Measurements from ENCODE around the gene UNC5C. TPM values are rescaled to one million over a fixed set of nuclear protein-coding genes. Genes with fewer than 3 reads are reported as not detected.

Gene UNC5C
- total RNA-seq, 1 donor from 2014 or later = 0.39 TPM

DNA sequence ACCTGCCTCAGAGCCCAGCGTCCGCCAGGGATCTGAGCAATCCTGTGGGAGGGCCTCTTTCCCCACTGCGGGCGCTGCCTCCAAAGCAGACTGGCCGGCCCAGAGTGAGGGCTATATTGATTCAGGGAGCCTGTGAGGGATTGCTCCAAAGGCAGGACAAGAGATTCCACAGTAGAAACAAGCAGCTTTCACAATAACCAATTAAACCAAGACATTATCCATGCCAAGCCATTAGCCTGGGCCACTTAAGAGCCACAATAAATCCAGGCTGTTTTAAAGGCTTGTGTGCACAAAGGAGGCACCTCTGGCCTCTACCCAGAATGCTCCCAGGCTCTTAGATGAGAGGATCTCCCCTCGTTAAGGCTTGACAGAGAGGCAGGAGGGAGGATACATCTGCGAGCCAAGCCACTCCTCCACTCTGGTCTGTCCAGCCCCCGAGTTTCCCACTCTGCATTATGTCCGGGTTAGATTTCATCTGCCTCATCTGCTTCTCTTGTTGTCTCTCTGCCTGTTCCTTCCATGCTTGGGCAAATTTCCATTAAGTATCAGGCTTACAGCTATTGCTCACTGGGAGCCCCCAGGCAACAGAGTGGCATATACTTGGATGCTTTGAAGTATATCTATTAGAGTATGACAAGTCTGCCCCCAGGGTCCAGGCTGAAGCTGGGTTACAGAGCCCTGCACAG, 357.9 kb downstream of the UNC5C start:
- Mint-ChIP-seq H3K27me3 (ENCODE audit: insufficient read depth, low read depth) (no peaks in the 10 kb centered on the region), H3K27ac (peak overlapping the region; percentile 93), H3K4me3 (no peak overlapping the region), H3K36me3 (peaks cover 52% of the 10 kb centered on the region), H3K9me3 (peaks cover 6% of the 10 kb centered on the region), H3K4me1 (peaks cover 44% of the 10 kb centered on the region)
- no peak overlapping the region for H2AFZ ChIP-seq (replicated peaks)
- H3K36me3 ChIP-seq = no peaks in the 10 kb centered on the region
- DNase-seq (ENCODE audit: low spot score) = peak; percentile 91
- no peaks in the 10 kb centered on the region for H3K4me1 ChIP-seq
- TF ChIP-seq EZH2phosphoT487 (IDR thresholded peaks at IDR 0.05) = peak; percentile 98
- no peak for TF ChIP-seq EZH2 (IDR thresholded peaks at IDR 0.05)
- H3K4me3 ChIP-seq = no peak overlapping the region
- no peak overlapping the region for H3K9ac ChIP-seq
- H3K79me2 ChIP-seq (ENCODE audit: low read depth) = no peaks in the 10 kb centered on the region
- H3K9me3 ChIP-seq (ENCODE audit: low read depth) = no peaks in the 10 kb centered on the region
- H4K20me1 ChIP-seq (ENCODE audit: low read depth) = peaks cover 4% of the 10 kb centered on the region
- H3F3A ChIP-seq (ENCODE audit: low read depth) = peaks cover 11% of the 10 kb centered on the region
- H3K27ac ChIP-seq = peak overlapping the region; percentile 16
- H3K27me3 ChIP-seq = peaks cover 22% of the 10 kb centered on the region
- H3K4me2 ChIP-seq = peak overlapping the region; percentile 31

DNA sequence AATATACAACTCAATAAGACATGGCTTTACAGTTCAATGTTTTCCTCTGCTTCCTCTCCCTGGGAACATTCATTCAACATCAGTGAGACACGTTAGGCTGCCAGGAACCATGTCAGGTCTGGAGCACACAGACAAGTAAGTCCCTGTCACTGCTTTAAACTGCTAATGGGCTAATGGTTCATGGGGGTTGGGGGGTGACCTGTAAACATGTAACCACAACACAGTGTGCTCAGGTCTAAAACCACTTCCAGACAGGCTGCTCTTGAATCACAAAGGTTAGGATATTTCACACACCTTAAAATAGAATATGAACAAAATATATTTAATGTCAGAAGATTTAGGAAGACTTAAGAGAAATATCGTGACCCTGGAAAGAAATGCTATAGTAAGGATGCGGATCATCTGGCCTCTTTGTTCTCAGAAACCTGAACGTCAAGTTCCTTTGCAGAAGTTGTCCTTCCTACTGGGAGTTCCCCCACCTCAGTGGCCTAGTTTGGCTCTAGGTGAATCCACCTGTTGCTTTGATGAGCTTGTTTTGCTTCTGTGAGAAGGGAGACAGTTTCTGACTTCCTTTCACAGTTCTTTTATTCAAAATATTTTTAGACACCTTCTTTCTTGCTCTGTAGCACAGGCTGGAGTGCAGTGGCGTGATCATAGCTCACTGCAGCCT, 359.9 kb downstream of the UNC5C start:
- Mint-ChIP-seq H3K9me3 (peaks cover 6% of the 10 kb centered on the region), H3K27ac (peak overlapping the region; percentile 52), H3K36me3 (peaks cover 55% of the 10 kb centered on the region), H3K27me3 (ENCODE audit: insufficient read depth, low read depth) (no peaks in the 10 kb centered on the region), H3K4me1 (peaks cover 42% of the 10 kb centered on the region), H3K4me3 (no peak overlapping the region)
- H3K36me3 ChIP-seq = no peaks in the 10 kb centered on the region
- H3K4me2 ChIP-seq = no peak overlapping the region
- H3K27ac ChIP-seq = no peak overlapping the region
- H3K9me3 ChIP-seq (ENCODE audit: low read depth) = no peaks in the 10 kb centered on the region
- DNase-seq (ENCODE audit: low spot score) = no peak
- no peak overlapping the region for H2AFZ ChIP-seq (replicated peaks)
- TF ChIP-seq EZH2 (IDR thresholded peaks at IDR 0.05) (no peak), EZH2phosphoT487 (IDR thresholded peaks at IDR 0.05) (no peak)
- TF ChIP-seq, protein P1, sequence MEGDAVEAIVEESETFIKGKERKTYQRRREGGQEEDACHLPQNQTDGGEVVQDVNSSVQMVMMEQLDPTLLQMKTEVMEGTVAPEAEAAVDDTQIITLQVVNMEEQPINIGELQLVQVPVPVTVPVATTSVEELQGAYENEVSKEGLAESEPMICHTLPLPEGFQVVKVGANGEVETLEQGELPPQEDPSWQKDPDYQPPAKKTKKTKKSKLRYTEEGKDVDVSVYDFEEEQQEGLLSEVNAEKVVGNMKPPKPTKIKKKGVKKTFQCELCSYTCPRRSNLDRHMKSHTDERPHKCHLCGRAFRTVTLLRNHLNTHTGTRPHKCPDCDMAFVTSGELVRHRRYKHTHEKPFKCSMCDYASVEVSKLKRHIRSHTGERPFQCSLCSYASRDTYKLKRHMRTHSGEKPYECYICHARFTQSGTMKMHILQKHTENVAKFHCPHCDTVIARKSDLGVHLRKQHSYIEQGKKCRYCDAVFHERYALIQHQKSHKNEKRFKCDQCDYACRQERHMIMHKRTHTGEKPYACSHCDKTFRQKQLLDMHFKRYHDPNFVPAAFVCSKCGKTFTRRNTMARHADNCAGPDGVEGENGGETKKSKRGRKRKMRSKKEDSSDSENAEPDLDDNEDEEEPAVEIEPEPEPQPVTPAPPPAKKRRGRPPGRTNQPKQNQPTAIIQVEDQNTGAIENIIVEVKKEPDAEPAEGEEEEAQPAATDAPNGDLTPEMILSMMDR (IDR thresholded peaks at IDR 0.05) = no peak
- H3K4me3 ChIP-seq = no peak overlapping the region
- H3F3A ChIP-seq (ENCODE audit: low read depth) = peaks cover 11% of the 10 kb centered on the region
- peaks cover 4% of the 10 kb centered on the region for H4K20me1 ChIP-seq (ENCODE audit: low read depth)
- H3K9ac ChIP-seq = no peak overlapping the region
- H3K79me2 ChIP-seq (ENCODE audit: low read depth) = no peaks in the 10 kb centered on the region
- peaks cover 22% of the 10 kb centered on the region for H3K27me3 ChIP-seq
- peaks cover 1% of the 10 kb centered on the region for H3K4me1 ChIP-seq

DNA sequence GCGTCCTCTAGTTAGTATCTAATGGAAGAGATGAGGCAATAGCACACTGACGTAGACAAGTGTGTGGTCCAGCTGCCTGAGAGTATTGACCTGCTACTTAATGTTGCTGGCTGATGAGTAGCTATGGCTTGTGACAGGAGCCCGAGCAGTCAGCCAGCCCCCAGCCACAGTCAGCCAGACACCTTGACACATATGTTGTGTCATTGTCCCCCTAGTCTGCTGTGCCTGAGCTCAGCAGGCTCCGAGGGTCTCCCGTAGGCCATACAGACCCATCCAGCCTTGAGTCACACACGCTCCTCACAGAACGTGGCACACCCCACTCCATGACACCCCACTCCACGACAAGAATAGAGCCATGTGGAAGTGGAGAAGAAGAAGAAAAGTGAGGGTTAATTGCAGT, 362.1 kb downstream of the UNC5C start:
- H3K27ac Mint-ChIP-seq = no peak overlapping the region
- Histone ChIP-seq H3K79me2 (ENCODE audit: low read depth) (no peaks in the 10 kb centered on the region), H3K4me3 (no peak overlapping the region), H3K4me2 (no peak overlapping the region), H3K27ac (no peak overlapping the region), H2AFZ (replicated peaks) (no peak overlapping the region), H3K4me1 (peaks cover 14% of the 10 kb centered on the region), H3K27me3 (peaks cover 11% of the 10 kb centered on the region), H3K9me3 (ENCODE audit: low read depth) (no peaks in the 10 kb centered on the region), H3K36me3 (no peaks in the 10 kb centered on the region), H4K20me1 (ENCODE audit: low read depth) (peaks cover 9% of the 10 kb centered on the region), H3F3A (ENCODE audit: low read depth) (peaks cover 15% of the 10 kb centered on the region), H3K9ac (no peak overlapping the region)
- H3K27me3 Mint-ChIP-seq (ENCODE audit: insufficient read depth, low read depth) = no peaks in the 10 kb centered on the region
- peaks cover 6% of the 10 kb centered on the region for H3K9me3 Mint-ChIP-seq
- DNase-seq (ENCODE audit: low spot score) = no peak
- H3K36me3 Mint-ChIP-seq = peaks cover 52% of the 10 kb centered on the region
- H3K4me3 Mint-ChIP-seq = no peak overlapping the region
- peaks cover 54% of the 10 kb centered on the region for H3K4me1 Mint-ChIP-seq
- TF ChIP-seq EZH2 (IDR thresholded peaks at IDR 0.05) = no peak
- TF ChIP-seq, protein P1 (IDR thresholded peaks at IDR 0.05) = no peak

Data from neural progenitor cell (in vitro differentiated cells).